Putamen (tissue), 1 donor: ENCODE data around the gene SLC6A20.
"Not testable (repeated sequence)": the region's sequence is repeated elsewhere in the genome, so short reads cannot be mapped to it uniquely, and the experiment has no call there.

Experiments used
- DNase-seq: peaks from one replicate; pipeline ENCODE4 v3.0.0-alpha.2; 2016; ENCODE audit warnings: low spot score

The SLC6A20 gene

GRCh38 chr3:45757141-45757540 is 39.2 kb downstream of the SLC6A20 start:
- not testable (repeated sequence) for DNase-seq

GRCh38 chr3:45756055-45756454 is 40.3 kb downstream of the SLC6A20 start:
- DNase-seq, result no peak

GRCh38 chr3:45754461-45754860 is 41.9 kb downstream of the SLC6A20 start:
- DNase-seq, result no peak

GRCh38 chr3:45753095-45753494 is 43.2 kb downstream of the SLC6A20 start:
- no peak for DNase-seq

- no peak for DNase-seq
These were observed 44.6 kb downstream of the SLC6A20 start for GRCh38 chr3:45751537-45752242.

- no peak for DNase-seq
These were observed 46.5 kb downstream of the SLC6A20 start for GRCh38 chr3:45749880-45750279.

GRCh38 chr3:45749036-45749600 is 47.2 kb downstream of the SLC6A20 start:
- not testable (repeated sequence) for DNase-seq

GRCh38 chr3:45748068-45748467 is 48.3 kb downstream of the SLC6A20 start:
- no peak for DNase-seq

- no peak for DNase-seq
These were observed 49.3 kb downstream of the SLC6A20 start for GRCh38 chr3:45746777-45747622.

GRCh38 chr3:45746165-45746776 is 50.1 kb downstream of the SLC6A20 start:
- DNase-seq, result no peak

GRCh38 chr3:45742461-45743089 is 53.8 kb downstream of the SLC6A20 start:
- DNase-seq, result no peak

- no peak for DNase-seq
These were observed 54.4 kb downstream of the SLC6A20 start for GRCh38 chr3:45741742-45742460.

- no peak for DNase-seq
These were observed 55.1 kb downstream of the SLC6A20 start for GRCh38 chr3:45741247-45741646.

- DNase-seq, result no peak
These were observed 56.3 kb downstream of the SLC6A20 start for GRCh38 chr3:45739991-45740390.

GRCh38 chr3:45737234-45737633 is 59.1 kb downstream of the SLC6A20 start:
- DNase-seq, result no peak

GRCh38 chr3:45736707-45737106 is 59.6 kb downstream of the SLC6A20 start:
- DNase-seq, result no peak

- DNase-seq, result no peak
These were observed 65.8 kb downstream of the SLC6A20 start for GRCh38 chr3:45730409-45731154.

GRCh38 chr3:45729614-45730013 is 66.7 kb downstream of the SLC6A20 start:
- no peak for DNase-seq

- no peak for DNase-seq
These were observed 71.4 kb downstream of the SLC6A20 start for GRCh38 chr3:45724911-45725310.

- DNase-seq, result no peak
These were observed 76.5 kb downstream of the SLC6A20 start for GRCh38 chr3:45719655-45720487.
